ENCODE measurements around the gene ICAM1. TPM values are rescaled to one million over a fixed set of nuclear protein-coding genes. Genes with fewer than 3 reads are reported as not detected.

ICAM1 gene
- total RNA-seq, 1 experiment from 2014 or later = 2.2 TPM

GRCh38 chr19:10321417-10321797, 50.5 kb downstream of the ICAM1 start:
- no peak for DNase-seq (ENCODE audit: low read depth)

- no peak for DNase-seq (ENCODE audit: low read depth)
Measured at GRCh38 chr19:10321874-10322835, 51.2 kb downstream of the ICAM1 start.

DNA sequence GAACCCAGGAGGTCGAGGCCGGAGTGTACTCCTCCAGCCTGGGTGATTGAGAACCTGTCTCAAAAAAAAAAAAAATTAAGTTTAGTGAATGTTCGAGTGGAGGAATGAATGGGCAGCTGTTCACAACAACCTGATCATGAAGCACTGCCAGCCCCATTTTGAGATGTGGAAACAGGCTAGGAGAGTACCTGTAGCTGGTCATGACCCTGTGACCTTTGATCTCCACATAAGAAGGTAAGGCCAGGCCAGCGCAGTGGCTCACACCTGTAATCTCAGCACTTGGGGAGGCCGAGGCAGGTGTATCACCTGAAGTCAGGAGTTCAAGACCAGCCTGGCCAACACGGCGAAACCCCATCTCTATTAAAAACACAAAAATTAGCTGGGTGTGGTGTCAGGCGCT, 54.8 kb downstream of the ICAM1 start:
- DNase-seq (ENCODE audit: low read depth) = no peak

GRCh38 chr19:10327793-10328192, 56.9 kb downstream of the ICAM1 start:
- DNase-seq (ENCODE audit: low read depth) = no peak

GRCh38 chr19:10328558-10329429, 57.9 kb downstream of the ICAM1 start:
- no peak for DNase-seq (ENCODE audit: low read depth)

- no peak for DNase-seq (ENCODE audit: low read depth)
Measured at GRCh38 chr19:10329555-10329954, 58.6 kb downstream of the ICAM1 start.

- DNase-seq (ENCODE audit: low read depth) = no peak
Measured at GRCh38 chr19:10332158-10332964, 61.4 kb downstream of the ICAM1 start.

- DNase-seq (ENCODE audit: low read depth) = peak; percentile 96
Measured at GRCh38 chr19:10332965-10333757, 62.2 kb downstream of the ICAM1 start, which contains the start of gene RAVER1. RAVER1 (minus strand) TSS chr19:10333529; CDS start chr19:10333507, 22 bp downstream.

- DNase-seq (ENCODE audit: low read depth) = no peak
Measured at GRCh38 chr19:10333758-10334587, 63.1 kb downstream of the ICAM1 start.

DNA sequence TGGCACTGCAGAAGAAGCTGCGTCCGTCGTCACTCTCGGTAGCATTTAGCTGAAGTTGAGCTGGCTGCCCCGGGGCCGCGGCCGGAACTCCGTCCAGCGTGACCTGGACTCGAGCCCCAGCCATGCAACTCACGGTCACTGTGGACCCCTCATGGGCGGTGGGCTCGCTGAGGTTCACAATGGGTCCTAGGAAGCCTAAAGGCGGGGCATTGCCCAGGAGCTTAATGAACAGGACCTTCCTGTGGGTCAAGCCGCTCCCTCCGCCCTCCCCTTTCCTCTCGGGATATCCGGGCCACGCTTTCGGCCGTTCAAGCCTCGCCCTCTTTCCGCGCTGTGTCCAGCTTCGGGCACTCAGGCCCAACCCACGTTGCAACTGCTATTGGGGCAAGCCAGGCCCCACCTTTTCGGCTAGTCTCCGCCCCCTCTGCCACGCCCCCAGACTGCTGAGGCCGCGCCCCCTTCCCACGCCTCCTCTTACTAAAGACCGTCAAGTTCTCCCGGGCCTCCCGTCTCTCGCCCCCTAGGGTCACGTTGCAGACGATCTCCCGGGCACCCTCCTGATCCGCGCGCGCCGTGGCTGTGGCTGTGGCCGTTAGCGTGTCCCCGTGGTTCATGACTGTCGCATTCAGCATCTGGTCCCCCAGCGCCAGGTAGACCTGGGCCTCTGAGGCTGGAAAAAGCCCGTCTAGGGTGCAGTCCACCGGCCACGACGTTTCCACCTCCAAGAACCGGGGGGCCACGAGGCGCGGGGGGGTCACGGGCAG, 63.9 kb downstream of the ICAM1 start:
- DNase-seq (ENCODE audit: low read depth) = peak; percentile 94

- DNase-seq (ENCODE audit: low read depth) = no peak
Measured at GRCh38 chr19:10335352-10335985, 64.5 kb downstream of the ICAM1 start.

Other genes with a start within 250 kb of the ICAM1 start
- gene SHFL, start 184.8 kb upstream of the ICAM1 start, total RNA-seq (2014; rRNA removed) = 29.0 and 29.5 TPM in 2 replicates
- 0.06 and 0.19 TPM in 2 replicates for gene ANGPTL6, start 168.4 kb upstream of the ICAM1 start, total RNA-seq (2014; rRNA removed)
- 37.8 and 41.6 TPM in 2 replicates for gene PPAN, start 164.8 kb upstream of the ICAM1 start, total RNA-seq (2014; rRNA removed)
- gene P2RY11, start 159.4 kb upstream of the ICAM1 start, total RNA-seq (2014; rRNA removed) = 2.8 and 3.5 TPM in 2 replicates
- gene EIF3G, start 151.2 kb upstream of the ICAM1 start, total RNA-seq (2014; rRNA removed) = 269 and 297 TPM in 2 replicates
- 125 and 192 TPM in 2 replicates for gene DNMT1, start 76.2 kb upstream of the ICAM1 start, total RNA-seq (2014; rRNA removed)
- 1.4 and 1.8 TPM in 2 replicates for gene S1PR2, start 39.8 kb upstream of the ICAM1 start, total RNA-seq (2014; rRNA removed)
- 98.5 and 101 TPM in 2 replicates for gene MRPL4, start 18.9 kb upstream of the ICAM1 start, total RNA-seq (2014; rRNA removed)
- not detected in 2 replicates for gene ICAM4, start 15.8 kb downstream of the ICAM1 start, total RNA-seq (2014; rRNA removed)
- 4.0 and 8.0 TPM in 2 replicates for gene ICAM5, start 18.8 kb downstream of the ICAM1 start, total RNA-seq (2014; rRNA removed)
- gene ZGLP1, start 38.7 kb downstream of the ICAM1 start, total RNA-seq (2014; rRNA removed) = 1.9 and 3.4 TPM in 2 replicates
- gene FDX2, start 44.9 kb downstream of the ICAM1 start, total RNA-seq (2014; rRNA removed) = 61.0 and 64.5 TPM in 2 replicates
- gene RAVER1, start 62.4 kb downstream of the ICAM1 start, total RNA-seq (2014; rRNA removed) = 26.8 and 37.4 TPM in 2 replicates
- gene ICAM3, start 68.5 kb downstream of the ICAM1 start, total RNA-seq (2014; rRNA removed) = 6.7 and 9.0 TPM in 2 replicates
- gene TYK2, start 109.5 kb downstream of the ICAM1 start, total RNA-seq (2014; rRNA removed) = 78.5 and 97.8 TPM in 2 replicates
- 311 and 327 TPM in 2 replicates for gene CDC37, start 132.4 kb downstream of the ICAM1 start, total RNA-seq (2014; rRNA removed)
- gene PDE4A, start 149.4 kb downstream of the ICAM1 start, total RNA-seq (2014; rRNA removed) = 1.9 and 2.0 TPM in 2 replicates
- 84.3 and 84.6 TPM in 2 replicates for gene KEAP1, start 232.2 kb downstream of the ICAM1 start, total RNA-seq (2014; rRNA removed)
- gene S1PR5, start 246.3 kb downstream of the ICAM1 start, total RNA-seq (2014; rRNA removed) = not detected in 2 replicates

All from LHCN-M2 (cell line).